Kidney capillary endothelial cell (primary cell): Measurements from ENCODE around the gene TSEN54.
A peak's percentile ranks its signal among the peaks of the same experiment; 100 is the strongest.

ENCODE experiments used
- DNase-seq: peaks from one replicate; pipeline ENCODE4 v3.0.0-alpha.2; 2018; ENCODE audit warnings: low spot score

The TSEN54 gene

GRCh38 chr17:75504347-75505151 lies 11.8 kb upstream of the TSEN54 start:
- DNase-seq, result no peak

GRCh38 chr17:75505152-75505409 lies 11.2 kb upstream of the TSEN54 start:
- DNase-seq, result no peak

- DNase-seq, result no peak
Measured at GRCh38 chr17:75505640-75506039, 10.7 kb upstream of the TSEN54 start.

GRCh38 chr17:75506134-75506533 lies 10.2 kb upstream of the TSEN54 start:
- DNase-seq, result no peak

GRCh38 chr17:75506888-75507287 lies 9.4 kb upstream of the TSEN54 start:
- no peak for DNase-seq

GRCh38 chr17:75507733-75508719 lies 8.3 kb upstream of the TSEN54 start:
- no peak for DNase-seq

- DNase-seq, result no peak
Measured at GRCh38 chr17:75508931-75509361, 7.4 kb upstream of the TSEN54 start.

GRCh38 chr17:75509528-75510258 lies 6.6 kb upstream of the TSEN54 start:
- peak; percentile 87 for DNase-seq

- no peak for DNase-seq
Measured at GRCh38 chr17:75511270-75511609, 5.1 kb upstream of the TSEN54 start.

- DNase-seq, result no peak
Measured at GRCh38 chr17:75511610-75512575, 4.4 kb upstream of the TSEN54 start.

GRCh38 chr17:75512926-75513640 lies 3.2 kb upstream of the TSEN54 start:
- DNase-seq, result no peak

- DNase-seq, result no peak
Measured at GRCh38 chr17:75513641-75514000, 2.7 kb upstream of the TSEN54 start.

GRCh38 chr17:75514299-75514918 lies 1.9 kb upstream of the TSEN54 start:
- no peak for DNase-seq

- no peak for DNase-seq
Measured at GRCh38 chr17:75514919-75515495, 1.3 kb upstream of the TSEN54 start.

- peak; percentile 86 for DNase-seq
Measured at GRCh38 chr17:75515496-75516254, 653 bp upstream of the TSEN54 start, which contains the start of gene CASKIN2. Gene CASKIN2, minus strand, starts transcription at chr17:75515537. Its CDS starts 1,733 bp downstream, at chr17:75513804.

- DNase-seq, result peak; percentile 21
Measured at GRCh38 chr17:75516619-75517296, 430 bp downstream of the TSEN54 start.

GRCh38 chr17:75517297-75517865 lies 1.1 kb downstream of the TSEN54 start:
- DNase-seq, result no peak

- no peak for DNase-seq
Measured at GRCh38 chr17:75518201-75518600, 1.9 kb downstream of the TSEN54 start.
